Measurements from ENCODE around the gene CDK6.

The CDK6 gene

DNA sequence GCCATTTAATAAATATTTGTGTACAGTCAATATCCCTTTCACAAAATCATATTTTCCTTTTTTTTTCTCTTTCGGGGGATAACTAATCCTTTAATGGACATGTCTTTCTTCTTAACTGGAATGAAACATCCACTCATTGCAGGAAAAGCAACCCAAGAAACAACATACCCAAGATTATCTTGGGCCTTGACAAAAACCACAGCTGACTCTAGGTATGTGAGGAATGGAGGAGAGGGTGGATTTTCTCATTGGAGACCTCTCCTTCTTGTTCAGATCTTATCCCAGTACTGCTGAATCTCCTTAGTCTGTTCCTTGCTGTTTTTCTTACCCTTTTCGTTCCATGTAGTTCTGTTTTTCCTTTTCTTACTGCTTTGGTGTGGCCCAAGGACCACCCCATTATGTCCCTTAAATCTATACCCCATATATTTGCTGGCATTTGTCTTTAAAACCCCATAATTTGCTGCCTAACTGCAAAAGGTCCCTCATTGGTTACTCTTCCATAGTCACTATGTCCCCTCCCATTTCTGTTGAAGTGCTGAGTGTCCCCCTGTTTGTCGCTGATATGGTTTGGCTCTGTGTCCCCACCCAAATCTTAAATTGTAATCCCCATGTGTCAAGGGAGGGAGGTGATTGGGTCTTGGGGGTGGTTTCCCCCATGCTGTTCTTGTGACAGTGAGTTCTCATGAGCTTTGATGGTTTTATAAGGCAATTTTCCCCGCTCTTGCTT, 6.8 kb upstream of the CDK6 start:
- TF ChIP-seq, protein P1, sequence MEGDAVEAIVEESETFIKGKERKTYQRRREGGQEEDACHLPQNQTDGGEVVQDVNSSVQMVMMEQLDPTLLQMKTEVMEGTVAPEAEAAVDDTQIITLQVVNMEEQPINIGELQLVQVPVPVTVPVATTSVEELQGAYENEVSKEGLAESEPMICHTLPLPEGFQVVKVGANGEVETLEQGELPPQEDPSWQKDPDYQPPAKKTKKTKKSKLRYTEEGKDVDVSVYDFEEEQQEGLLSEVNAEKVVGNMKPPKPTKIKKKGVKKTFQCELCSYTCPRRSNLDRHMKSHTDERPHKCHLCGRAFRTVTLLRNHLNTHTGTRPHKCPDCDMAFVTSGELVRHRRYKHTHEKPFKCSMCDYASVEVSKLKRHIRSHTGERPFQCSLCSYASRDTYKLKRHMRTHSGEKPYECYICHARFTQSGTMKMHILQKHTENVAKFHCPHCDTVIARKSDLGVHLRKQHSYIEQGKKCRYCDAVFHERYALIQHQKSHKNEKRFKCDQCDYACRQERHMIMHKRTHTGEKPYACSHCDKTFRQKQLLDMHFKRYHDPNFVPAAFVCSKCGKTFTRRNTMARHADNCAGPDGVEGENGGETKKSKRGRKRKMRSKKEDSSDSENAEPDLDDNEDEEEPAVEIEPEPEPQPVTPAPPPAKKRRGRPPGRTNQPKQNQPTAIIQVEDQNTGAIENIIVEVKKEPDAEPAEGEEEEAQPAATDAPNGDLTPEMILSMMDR (IDR thresholded peaks at IDR 0.05; ENCODE audit: poor library complexity, severe bottlenecking), result no peak
- no peaks in the 10 kb centered on the region for H3K36me3 ChIP-seq (ENCODE audit: low read depth)
- DNase-seq (ENCODE audit: low spot score) (no peak), ATAC-seq (ENCODE audit: low read depth) (no peak)
- H3K27ac ChIP-seq (ENCODE audit: poor library complexity, severe bottlenecking), result no peak overlapping the region
- H3K9me3 ChIP-seq (ENCODE audit: severe bottlenecking), result no peaks in the 10 kb centered on the region
- H3K27me3 ChIP-seq (ENCODE audit: insufficient read depth, poor library complexity, severe bottlenecking), result no peaks in the 10 kb centered on the region
- H3K4me3 ChIP-seq (ENCODE audit: severe bottlenecking), result no peak overlapping the region
- peaks cover 15% of the 10 kb centered on the region for H3K4me1 ChIP-seq (ENCODE audit: insufficient read depth, poor library complexity, severe bottlenecking)

DNA sequence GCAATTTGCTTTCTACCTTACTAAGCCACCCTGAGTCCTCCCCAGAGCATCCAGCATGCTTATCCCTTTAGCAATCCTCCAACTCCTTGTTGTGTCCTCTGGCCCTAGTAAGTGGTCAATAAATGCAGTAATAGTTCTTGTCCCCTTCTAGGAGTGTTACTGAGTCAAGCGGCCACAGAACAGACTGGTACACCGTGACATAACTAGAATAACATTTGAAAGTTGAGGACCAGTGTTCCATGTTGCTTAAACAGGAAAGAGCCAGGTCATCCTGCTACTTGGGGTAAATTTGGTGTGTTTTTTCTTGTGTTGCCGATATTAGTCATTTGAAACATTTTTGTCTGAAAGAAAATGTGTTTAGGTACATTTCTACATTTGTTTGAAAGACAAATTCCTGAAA, 4.8 kb upstream of the CDK6 start:
- Histone ChIP-seq H3K27me3 (ENCODE audit: insufficient read depth, poor library complexity, severe bottlenecking) (no peaks in the 10 kb centered on the region), H3K27ac (ENCODE audit: poor library complexity, severe bottlenecking) (no peak overlapping the region), H3K36me3 (ENCODE audit: low read depth) (no peaks in the 10 kb centered on the region; the same call in 1 of the 2 replicates), H3K4me3 (ENCODE audit: severe bottlenecking) (no peak overlapping the region), H3K4me1 (ENCODE audit: insufficient read depth, poor library complexity, severe bottlenecking) (peaks cover 24% of the 10 kb centered on the region), H3K9me3 (ENCODE audit: severe bottlenecking) (no peaks in the 10 kb centered on the region)
- ATAC-seq (ENCODE audit: low read depth), result no peak
- TF ChIP-seq, protein P1 (IDR thresholded peaks at IDR 0.05; ENCODE audit: poor library complexity, severe bottlenecking), result no peak
- no peak for DNase-seq (ENCODE audit: low spot score)

DNA sequence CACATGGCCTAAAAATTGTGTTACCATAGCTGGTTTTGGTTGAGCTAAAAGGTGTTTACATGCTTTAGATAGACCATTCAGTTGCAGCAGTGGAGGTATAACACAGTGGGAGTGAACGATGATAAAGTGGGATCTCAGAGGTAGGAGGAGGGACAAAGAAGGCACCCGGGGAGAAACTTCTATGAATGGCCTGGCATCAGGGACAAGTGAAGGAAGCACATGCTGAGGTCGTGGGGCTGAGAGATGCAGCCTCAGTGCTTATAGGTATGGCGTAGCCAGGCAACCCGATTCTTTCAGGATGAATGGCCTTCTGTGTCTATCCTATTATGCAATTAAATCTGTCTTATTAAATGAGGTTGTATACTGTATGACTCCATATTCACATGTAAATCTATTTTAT, 3.9 kb upstream of the CDK6 start:
- Histone ChIP-seq H3K27me3 (ENCODE audit: insufficient read depth, poor library complexity, severe bottlenecking) (no peaks in the 10 kb centered on the region), H3K4me1 (ENCODE audit: insufficient read depth, poor library complexity, severe bottlenecking) (peaks cover 24% of the 10 kb centered on the region), H3K9me3 (ENCODE audit: severe bottlenecking) (no peaks in the 10 kb centered on the region), H3K4me3 (ENCODE audit: severe bottlenecking) (no peak overlapping the region), H3K27ac (ENCODE audit: poor library complexity, severe bottlenecking) (no peak overlapping the region), H3K36me3 (ENCODE audit: low read depth) (no peaks in the 10 kb centered on the region; the same call in 1 of the 2 replicates)
- TF ChIP-seq, protein P1 (IDR thresholded peaks at IDR 0.05; ENCODE audit: poor library complexity, severe bottlenecking), result no peak
- no peak for ATAC-seq (ENCODE audit: low read depth)
- no peak for DNase-seq (ENCODE audit: low spot score)

DNA sequence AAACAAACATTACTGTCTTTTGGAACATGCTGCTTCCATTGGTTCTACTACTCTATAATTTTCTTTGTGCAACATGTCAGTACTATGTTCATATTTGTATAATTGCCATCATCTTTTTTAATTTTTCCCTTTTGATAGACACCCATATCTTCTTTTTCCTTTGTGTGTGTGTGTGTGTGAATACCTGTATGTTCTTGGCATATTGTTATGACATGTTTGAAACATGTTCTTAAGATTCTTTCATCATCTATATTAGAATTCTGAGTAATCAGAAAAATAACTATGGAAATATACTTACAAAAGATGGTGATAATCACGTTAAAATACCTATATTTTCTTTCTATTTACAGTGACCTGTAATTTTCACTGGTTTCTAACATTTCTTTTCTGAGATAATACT, 3.5 kb upstream of the CDK6 start:
- no peak overlapping the region for H3K4me3 ChIP-seq (ENCODE audit: severe bottlenecking)
- no peak for ATAC-seq (ENCODE audit: low read depth)
- no peaks in the 10 kb centered on the region; the same call in 1 of the 2 replicates for H3K36me3 ChIP-seq (ENCODE audit: low read depth)
- no peaks in the 10 kb centered on the region for H3K9me3 ChIP-seq (ENCODE audit: severe bottlenecking)
- no peaks in the 10 kb centered on the region for H3K27me3 ChIP-seq (ENCODE audit: insufficient read depth, poor library complexity, severe bottlenecking)
- H3K27ac ChIP-seq (ENCODE audit: poor library complexity, severe bottlenecking), result no peak overlapping the region
- TF ChIP-seq, protein P1 (IDR thresholded peaks at IDR 0.05; ENCODE audit: poor library complexity, severe bottlenecking), result no peak
- H3K4me1 ChIP-seq (ENCODE audit: insufficient read depth, poor library complexity, severe bottlenecking), result peaks cover 24% of the 10 kb centered on the region
- DNase-seq (ENCODE audit: low spot score), result no peak

DNA sequence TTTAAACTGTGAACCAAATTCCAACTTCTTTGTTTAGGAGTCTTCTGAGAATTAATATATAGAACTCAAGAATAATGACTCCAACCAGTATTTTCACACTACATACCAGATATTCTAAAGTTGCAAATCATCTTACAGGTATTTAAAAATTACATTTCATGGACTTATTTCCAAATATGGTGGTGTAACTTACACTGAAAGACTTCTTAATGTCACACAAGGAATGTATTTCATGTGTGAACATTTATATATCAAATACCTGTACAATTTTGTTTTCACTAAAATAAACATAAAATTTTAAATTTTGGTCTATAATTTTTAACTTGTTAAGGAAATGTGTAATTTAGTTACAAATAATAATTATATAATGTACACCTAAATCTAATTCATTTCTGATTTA, 2.6 kb upstream of the CDK6 start:
- Histone ChIP-seq H3K4me3 (ENCODE audit: severe bottlenecking) (no peak overlapping the region), H3K36me3 (ENCODE audit: low read depth) (no peaks in the 10 kb centered on the region; the same call in 1 of the 2 replicates), H3K4me1 (ENCODE audit: insufficient read depth, poor library complexity, severe bottlenecking) (peaks cover 24% of the 10 kb centered on the region), H3K27me3 (ENCODE audit: insufficient read depth, poor library complexity, severe bottlenecking) (no peaks in the 10 kb centered on the region), H3K9me3 (ENCODE audit: severe bottlenecking) (no peaks in the 10 kb centered on the region), H3K27ac (ENCODE audit: poor library complexity, severe bottlenecking) (no peak overlapping the region)
- DNase-seq (ENCODE audit: low spot score) (no peak), ATAC-seq (ENCODE audit: low read depth) (no peak)
- TF ChIP-seq, protein P1 (IDR thresholded peaks at IDR 0.05; ENCODE audit: poor library complexity, severe bottlenecking), result no peak
